ENCODE data around the gene SERTAD1. TPM values are rescaled to one million over a fixed set of nuclear protein-coding genes. Genes with fewer than 3 reads are reported as not detected.
A peak's percentile ranks its signal among the peaks of the same experiment; 100 is the strongest.
"Not testable (repeated sequence)": the region's sequence is repeated elsewhere in the genome, so short reads cannot be mapped to it uniquely, and the experiment has no call there.

The SERTAD1 gene
- total RNA-seq, 1 experiment from 2014 or later, result 22.0 TPM

- DNase-seq (ENCODE audit: low read depth), result no peak
Measured at GRCh38 chr19:40422748-40423566, 2.8 kb downstream of the SERTAD1 start.

DNA sequence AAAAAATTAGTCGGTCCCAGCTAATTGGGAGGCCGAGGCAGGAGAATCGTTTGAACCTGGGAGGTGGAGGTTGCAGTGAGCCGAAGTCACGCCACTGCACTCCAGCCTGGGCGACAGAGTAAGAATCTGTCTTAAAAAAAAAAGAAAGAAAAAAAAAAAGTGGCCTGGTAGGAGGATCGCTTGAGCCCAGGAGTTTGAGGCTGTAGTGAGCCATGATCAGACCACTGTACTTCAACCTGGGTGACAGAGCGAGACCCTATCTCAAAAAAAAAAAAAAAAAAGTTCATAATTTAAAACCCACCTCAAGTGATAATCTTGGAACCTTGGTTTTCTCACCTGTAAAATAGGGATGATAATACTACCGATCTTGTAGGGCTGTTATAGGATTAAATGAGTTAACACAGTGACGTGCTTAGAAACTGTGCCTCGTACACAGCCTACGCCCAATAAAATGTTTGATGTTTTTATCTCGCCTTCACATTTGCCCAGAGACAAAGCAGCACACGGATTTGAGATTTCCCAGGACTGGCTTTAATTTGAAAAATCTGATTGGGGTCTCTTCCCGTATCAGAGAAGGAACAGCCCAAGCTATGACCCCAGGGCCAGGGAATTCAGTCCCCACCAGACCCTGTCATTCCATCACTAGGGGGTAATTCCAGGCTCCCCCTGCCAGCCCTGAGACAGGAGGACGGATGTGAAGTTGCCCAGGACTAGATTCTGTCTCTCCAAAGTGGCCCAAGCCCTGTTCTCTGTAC is 3.6 kb downstream of the SERTAD1 start:
- DNase-seq (ENCODE audit: low read depth), result no peak

DNA sequence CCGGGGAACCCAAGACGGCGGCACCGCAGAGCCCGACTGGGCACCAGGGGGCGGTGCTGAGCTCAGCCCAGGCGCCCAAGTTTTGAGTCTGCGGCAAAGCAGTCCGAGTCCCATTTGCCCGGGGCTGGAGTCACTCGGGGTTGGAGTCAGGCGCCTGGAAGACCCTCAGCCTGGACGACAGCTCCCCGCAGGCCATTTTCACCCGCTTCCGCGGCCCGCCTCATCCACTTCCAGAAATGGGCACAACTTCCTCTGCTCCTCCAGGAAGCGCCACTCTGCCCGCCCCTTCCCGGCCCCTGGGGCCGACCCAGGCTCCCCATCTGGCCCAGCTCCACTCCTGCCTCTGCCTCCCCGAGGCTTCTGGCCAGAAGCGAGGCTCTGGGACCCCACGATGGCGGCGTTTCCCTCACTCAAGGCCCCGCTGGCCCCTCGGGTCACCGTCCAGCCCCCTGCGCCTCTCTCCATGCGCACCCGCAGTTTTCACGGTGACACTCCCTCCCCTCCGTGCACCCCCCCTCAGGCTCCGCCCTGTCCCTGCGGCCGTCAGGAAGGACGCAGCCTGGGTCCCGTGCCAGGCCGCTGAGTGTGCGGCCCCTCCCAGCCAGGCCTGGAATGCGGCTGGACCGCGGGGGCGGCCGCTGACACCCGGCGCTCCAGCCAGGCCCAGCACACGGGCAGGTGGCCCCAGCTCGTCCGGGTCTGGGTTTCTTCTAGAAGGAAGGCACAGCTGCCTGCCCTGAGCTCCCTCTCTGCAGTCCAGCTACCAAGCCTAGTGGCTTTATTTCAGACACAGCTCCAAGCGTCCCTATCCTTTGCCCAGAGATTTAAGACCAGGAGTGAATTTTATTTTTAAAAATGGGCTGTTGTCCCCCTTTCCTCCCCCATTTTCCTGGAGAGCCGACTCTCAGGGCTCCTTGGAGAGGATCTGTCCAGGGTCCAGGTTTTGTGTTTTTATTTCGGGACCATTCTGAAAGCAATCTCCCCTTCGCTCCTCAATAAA is 4.7 kb downstream of the SERTAD1 start:
- peak; percentile 94 for DNase-seq (ENCODE audit: low read depth)

DNA sequence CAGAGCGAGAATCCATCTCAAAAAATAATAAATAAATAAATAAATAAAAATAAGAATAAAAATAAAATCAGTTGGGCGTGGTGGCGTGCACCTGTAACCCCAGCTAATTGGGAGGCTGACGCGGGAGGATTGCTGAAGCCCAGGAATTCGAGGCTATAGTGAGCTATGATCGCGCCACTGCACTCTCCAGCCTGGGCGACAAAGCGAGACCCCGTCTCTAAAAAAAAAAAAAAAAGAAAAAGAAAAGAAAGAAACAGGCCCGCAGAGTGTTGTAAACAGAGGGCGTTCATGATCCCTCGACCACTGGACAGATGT is 5.4 kb downstream of the SERTAD1 start:
- DNase-seq (ENCODE audit: low read depth), result no peak

DNA sequence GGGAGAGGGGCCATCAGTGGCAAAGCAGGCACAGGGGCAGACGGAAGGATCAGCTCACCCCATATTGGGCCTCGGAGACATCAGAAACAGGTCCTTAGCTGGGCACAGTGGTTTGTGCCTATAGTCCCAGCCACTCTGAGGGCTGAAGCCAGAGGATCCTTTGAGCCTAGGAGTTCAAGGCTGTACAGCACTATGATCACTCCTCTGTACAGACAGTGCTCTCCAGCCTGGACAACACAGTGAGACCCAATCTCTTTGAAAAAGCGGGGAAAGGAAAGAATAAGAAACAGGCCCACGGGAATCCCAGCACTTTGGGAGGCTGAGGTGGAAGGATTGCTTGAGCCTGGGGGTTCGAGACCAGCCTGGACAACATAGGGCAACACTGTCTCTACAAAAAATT is 6.0 kb downstream of the SERTAD1 start:
- DNase-seq (ENCODE audit: low read depth), result no peak

- DNase-seq (ENCODE audit: low read depth), result no peak
Measured at GRCh38 chr19:40419066-40419612, 6.7 kb downstream of the SERTAD1 start.

DNA sequence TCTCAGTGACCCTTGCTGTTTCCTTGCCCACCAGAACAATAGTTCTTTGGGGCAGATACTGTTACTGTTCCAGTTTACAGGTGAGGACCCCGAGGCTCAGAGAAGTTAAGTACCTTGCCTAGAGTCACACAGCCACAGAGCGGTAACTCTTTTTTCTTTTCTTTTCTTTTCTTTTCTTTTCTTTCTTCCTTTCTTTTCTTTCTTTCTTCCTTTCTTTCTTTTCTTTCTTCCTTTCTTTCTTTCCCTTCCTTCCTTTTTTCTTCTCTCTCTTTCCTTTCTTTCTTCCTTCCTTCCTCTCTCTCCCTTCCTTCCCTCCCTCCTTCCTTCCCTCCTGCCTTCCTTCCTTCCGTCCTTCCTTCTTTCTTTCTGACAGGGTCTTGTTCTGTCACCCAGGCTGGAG is 7.8 kb downstream of the SERTAD1 start:
- no peak for DNase-seq (ENCODE audit: low read depth)

- DNase-seq (ENCODE audit: low read depth), result no peak
Measured at GRCh38 chr19:40417643-40417981, 8.2 kb downstream of the SERTAD1 start.

DNA sequence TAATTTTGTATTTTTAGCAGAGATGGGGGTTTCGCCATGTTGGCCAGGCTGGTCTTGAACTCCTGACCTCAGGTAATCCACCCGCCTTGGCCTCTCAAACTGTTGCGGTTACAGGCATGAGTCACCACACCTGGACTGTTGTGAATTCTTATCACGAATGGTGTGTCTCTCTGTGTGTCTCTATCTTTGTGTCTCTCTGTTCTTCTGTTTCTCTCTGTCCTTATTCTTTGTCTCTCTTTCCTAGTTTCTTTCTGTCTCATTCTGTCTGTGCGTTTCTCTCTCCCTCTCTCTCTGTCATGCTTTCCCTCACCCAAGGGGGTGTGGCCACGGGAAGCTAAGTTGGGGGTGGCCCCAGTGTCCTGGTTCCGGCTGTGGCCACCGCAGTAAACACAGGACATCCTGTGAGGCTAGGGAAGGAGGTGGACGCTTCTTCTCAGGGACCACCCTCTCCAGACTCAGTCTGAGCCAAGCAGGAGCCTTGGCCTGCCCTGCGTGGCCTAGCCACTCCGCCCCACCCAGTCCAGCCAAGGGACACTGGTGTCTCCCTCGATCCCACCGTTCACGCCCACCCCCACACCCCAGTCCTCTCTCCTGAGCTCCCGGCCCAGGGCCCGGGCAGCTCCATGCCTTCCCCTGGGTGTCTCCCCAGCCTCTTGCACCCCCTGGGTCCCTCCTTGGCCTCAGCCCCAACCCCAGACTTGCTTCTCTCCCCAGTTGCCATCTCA is 8.7 kb downstream of the SERTAD1 start:
- peak; percentile 70 for DNase-seq (ENCODE audit: low read depth)

DNA sequence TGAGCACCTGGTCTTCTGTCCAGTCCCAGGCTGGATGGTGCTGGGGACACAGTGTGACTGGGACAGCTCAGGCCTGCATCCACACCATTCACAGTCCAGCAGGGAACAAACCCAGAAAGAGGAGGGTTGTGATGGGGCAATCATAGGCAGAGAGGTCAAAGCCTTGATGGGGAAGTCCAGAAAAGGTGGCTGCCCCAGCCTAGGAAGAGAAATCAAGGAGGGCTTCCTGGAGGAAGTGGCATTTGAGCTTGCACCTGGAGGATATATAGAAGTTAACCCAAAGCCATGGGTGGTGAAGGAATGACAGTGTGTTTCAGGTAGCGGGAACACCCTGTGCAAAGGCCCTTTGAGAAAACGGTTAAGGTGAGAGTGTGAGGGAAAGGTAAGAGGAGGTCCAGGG is 10.0 kb downstream of the SERTAD1 start:
- no peak for DNase-seq (ENCODE audit: low read depth)

DNA sequence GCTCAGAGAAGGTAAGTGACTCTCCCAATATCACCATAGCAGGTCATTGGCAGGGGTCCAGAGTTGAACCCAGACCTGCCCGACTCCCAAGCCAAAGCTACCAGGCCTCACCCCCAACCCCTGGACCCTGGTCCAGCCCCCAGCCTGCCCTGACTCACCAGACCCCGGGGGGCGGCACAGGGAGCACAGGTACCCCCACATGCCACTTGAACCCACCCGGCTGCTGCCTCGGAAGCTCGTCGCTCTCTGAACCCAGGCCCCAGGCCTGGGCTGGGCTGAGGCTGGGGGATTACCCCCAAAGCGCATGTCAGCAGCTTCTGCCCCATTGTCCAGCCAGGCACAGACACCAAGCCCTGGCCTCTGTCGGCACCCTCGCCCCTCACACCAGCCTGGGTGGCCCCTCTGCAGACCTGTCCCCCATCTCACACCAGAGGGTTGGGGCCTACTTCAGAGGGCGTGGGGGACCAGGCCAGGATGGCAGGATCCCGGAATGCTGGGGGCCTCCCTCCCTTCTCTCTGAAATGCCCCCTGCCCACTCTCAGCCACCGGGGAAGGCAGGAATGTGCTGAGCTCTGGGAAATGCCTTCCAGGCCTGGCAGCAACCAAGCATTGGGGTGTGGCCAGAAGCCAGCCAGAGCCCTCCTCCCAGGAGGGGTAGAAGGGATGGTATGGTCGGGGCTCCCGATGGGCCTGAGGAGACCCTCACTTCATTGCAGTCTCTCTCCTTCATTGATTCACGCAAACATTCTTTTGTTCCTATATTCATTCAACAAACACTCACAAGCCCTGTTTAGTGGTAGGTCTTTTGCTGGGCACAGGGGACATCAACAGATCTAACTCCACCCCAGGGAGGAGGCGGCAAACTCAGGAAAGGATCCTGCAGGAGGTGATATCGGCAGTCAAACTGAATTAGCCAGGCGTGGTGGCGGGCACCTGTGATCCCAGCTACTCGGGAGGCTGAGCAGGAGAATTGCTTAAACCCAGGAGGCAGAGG is 11.0 kb downstream of the SERTAD1 start:
- DNase-seq (ENCODE audit: low read depth), result no peak

DNA sequence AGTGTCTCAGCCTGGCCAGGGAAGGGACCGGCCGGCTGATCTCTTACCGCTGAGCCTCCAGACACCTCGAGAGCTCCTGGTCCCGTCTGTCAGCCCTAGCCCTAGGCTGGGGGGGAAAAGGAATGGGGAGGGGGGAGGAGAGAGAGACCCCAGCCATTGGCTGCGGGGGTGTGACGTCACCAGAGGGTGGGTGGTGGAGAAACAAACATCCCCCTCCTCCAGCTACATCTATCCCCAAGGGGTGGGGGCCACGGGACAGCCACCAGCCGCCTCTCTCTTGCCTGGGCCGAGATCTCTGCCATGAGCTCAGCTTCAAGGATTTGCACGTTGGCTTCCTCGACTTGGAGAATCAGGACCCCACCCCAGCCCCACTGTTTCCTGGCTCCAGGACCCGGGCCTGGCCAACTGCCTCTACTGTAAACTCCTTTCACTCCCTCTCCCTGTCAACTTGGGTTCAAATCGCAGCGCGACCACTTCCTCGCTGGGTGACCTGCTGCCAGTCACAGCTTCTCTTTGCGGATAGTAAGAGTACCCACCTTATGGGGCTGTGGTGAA is 12.4 kb downstream of the SERTAD1 start, which contains the start of gene PRX:
Gene PRX (minus strand): TSS at position 88 of the 555 bp plus-strand sequence. CDS start 5,446 bp downstream, outside the sequence.
- no peak for DNase-seq (ENCODE audit: low read depth)

GRCh38 chr19:40412866-40413265 is 12.9 kb downstream of the SERTAD1 start:
- no peak for DNase-seq (ENCODE audit: low read depth)

DNA sequence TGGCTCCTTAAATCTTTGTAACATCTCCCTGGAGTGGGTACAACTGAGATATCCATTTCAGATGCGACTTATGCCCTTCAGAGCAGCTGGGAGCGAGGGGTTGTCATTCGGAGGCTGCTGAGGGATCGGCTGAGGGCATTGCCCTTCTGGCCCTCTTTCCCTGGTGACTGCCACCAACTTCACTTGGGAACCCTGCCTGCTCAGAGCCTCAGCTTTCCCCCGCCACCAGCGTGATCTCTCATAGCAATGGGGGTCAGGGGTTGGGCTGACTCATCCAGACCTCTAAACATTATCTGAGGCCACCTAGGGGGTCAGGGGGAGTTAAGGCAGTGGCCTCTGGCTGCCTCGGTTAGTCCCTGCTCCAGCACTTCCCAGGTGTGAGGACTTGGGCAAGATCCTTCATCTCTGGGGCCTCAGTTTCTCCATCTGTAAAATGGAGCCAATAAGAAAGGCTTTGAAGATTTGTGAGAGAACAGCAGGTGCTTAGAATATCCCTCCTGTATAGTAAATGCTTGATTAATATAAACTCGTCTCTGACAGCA is 13.8 kb downstream of the SERTAD1 start:
- no peak for DNase-seq (ENCODE audit: low read depth)

- no peak for DNase-seq (ENCODE audit: low read depth)
Measured at GRCh38 chr19:40411125-40411842, 14.5 kb downstream of the SERTAD1 start.

- DNase-seq (ENCODE audit: low read depth), result no peak
Measured at GRCh38 chr19:40410030-40410389, 15.8 kb downstream of the SERTAD1 start.

- not testable (repeated sequence) for DNase-seq (ENCODE audit: low read depth)
Measured at GRCh38 chr19:40408598-40408925, 17.2 kb downstream of the SERTAD1 start.

DNA sequence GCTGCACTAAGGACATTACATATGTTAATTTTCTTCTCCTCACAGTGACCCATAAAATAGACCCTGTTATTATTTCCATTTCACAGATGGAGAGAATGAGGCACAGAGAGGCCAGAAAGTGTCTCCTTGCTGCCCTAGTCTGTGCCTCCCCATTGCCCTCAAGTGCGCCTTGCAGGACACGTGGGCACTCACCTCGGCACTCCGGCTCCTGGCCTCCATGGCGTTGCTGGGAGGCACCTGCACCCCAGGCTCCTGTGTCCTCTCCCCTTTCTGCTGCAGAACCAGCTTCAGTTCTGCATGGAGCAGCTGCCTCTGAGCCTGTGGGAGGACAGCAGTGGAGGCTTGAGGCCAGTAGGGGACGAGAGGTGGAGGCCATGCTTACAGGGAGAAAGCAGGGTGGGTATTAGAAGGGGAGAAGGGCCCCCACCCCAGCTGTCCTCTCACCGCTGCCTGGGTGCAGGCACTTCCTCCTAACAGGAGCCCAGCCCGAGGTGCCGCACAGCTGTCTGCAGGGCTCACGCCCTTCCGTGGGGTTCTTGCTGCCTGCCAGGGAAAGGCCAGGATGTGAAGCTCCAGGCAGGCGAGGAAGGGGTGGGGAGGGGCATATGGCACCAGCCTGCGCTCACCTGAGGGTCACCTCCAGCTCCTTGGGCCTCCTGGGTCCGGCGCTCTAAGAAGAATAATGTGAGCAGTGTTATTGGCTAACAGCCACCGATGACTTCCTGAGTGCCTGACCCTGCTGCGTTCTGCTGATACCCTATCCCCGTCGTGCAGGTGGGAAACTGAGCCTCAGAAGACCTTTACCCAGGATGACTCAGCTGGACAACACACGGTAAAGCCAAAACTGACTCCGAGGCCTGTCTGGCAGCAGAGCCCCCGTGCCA is 17.8 kb downstream of the SERTAD1 start:
- no peak for DNase-seq (ENCODE audit: low read depth)
